HG03095 (cell line): ENCODE results near the gene FKBP14.
A peak's percentile ranks its signal among the peaks of the same experiment; 100 is the strongest.

ENCODE experiments used
- ATAC-seq: cut with Tn5 transposase; IDR thresholded peaks from one replicate; pipeline ENCODE4 v1.9.1; 2021; ENCODE audit warnings: moderate library complexity; ENCODE audit not compliant: unreplicated experiment

FKBP14 gene

DNA sequence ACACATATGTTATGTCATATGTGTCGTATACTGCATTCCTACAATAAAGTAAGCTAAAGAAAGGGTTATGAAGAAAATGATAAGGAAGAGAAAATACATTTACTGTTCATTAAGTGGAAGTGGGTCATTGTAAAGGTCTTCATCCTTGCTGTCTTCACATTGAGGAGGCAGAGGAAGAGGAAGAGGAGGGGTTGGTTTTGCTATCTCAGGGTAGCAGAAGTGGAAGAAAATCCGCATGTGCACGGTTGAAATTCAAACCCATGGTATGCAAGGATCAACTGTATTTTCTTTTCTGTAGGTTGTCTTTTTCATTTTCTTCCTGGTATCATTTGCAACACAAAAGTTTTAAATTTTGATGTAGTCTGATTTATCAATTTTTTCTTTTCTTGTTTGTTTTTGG lies 8.0 kb upstream of the FKBP14 start:
- no peak for ATAC-seq

DNA sequence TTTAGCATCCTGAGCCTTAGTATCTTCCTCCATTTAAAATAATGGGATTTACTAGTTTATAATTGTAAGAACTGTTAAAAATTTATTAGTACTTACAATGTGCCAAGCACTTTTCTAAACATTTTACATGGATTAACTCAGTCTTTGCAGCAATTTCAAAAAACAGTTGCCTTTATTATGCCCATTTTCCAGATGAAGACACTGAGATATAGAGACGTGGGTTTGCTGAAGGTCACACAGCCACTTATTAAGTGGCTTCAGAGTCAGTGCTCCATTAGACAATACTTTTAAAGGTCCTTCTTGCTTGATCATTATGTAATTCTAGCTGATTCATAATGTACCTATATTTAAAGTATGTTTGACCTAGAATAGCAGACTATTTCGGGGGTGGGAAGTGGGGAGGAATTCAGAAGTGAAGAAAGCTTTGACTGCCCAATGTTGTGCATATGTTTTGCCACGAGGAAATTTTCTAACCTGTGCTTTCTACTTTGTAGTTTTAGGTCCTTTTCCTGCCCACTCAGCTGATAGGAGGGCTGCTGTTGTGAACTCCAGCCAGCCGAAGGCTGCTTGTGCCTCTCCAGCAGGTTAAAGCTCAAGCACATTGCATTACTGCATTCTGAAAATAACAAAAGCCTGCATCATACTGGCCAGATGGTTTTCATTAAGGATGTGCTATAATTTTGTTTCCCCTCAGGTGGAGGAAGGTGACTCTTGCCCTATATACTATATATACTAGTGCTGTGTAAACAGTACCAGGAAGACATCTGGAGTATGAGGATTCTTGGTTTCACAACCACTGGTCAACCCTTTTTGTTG lies 6.0 kb upstream of the FKBP14 start:
- ATAC-seq, result no peak

DNA sequence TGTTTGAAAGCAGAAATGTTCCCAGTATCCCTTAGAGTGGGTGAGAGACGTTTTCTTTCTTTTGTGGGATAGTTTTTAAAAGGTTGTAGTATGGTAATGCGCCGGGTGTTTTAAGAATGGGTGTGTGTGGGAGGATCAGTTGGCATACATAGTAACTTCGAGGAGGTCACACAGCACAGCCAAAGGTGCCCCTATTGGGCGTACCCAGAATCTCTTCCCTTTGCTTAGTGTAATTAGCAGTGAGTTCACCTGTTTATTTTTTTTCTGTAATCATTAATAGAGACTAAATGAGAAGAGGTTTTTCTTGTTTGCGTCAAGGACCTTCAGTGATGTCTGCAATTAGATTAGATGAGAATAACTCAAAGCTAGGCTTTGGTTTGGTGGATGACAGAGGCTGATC lies 3.2 kb upstream of the FKBP14 start:
- ATAC-seq, result no peak

GRCh38 chr7:30028749-30029635 lies 2.5 kb upstream of the FKBP14 start:
- ATAC-seq, result peak; percentile 19

DNA sequence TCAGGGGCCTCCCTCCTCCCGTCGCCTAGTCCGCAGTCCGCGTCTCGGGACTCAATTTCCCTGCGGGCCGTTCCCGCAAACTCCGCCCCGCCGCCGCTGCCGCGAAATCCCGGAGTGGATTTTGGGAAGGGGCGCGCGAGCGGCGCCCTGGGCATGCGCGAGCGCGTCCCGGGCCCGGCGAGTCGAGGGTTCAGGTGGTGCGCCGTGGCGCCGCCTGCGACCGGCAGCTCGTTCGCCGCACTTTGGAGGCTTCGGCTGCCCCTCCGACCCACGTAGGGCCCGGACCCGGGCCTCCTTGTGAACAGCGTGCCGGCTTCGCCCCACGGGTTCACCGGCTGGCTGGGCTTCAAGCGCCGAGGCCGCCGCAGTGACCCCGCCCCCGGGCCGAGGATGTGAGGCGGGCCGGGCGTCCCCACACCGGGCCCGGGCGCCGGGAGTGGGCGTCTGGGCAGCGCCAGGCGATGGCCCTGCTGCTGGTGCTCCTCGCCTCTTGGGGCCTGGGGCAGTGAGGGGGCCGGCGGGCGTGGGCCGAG lies 1.8 kb upstream of the FKBP14 start, which contains the start of gene PLEKHA8:
Gene PLEKHA8 (plus strand): TSS at position 197 of the 533 bp plus-strand sequence. CDS start 351 bp downstream, outside the sequence.
- ATAC-seq, result peak; percentile 46

DNA sequence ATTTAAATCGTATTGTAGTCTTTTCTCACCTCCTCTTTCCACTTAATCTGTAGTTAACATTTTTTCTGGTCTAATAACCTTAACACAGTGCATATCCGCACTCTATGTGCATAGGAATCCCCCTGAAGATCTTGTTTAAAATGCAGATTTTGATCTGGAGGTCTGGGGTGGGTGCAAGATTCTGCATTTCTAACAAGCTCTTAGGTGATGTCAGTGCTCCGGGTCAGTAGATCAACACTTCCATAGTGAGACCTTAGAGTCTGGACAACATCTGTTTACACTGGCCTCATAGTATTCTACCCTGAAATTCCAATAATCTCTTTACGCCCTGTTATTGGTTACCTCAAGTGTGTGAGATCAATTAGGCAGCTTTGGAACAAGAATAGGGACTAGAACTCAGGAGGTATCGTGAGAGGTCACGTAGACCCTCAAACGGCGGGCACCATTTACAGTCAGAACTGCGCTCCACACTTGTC lies 1.3 kb upstream of the FKBP14 start:
- no peak for ATAC-seq

DNA sequence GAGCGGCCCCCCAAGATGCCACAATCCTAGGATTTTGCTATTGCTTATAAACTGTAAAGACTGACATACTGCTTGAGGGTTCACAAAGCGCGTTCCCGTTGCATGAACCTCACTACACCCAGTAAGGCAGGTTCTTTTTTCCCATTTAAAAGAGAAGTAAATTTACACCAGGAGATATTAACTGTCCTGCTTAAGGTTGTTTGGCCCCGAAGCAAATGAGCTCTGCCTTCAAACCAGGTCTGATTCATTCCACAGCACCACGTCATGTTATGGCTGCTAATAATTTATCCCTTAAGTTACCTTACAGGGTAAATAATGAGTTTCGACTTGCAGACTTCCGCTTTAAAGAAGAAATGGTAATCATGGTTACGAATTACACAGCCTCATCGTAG lies 559 bp upstream of the FKBP14 start:
- ATAC-seq, result peak; percentile 14

DNA sequence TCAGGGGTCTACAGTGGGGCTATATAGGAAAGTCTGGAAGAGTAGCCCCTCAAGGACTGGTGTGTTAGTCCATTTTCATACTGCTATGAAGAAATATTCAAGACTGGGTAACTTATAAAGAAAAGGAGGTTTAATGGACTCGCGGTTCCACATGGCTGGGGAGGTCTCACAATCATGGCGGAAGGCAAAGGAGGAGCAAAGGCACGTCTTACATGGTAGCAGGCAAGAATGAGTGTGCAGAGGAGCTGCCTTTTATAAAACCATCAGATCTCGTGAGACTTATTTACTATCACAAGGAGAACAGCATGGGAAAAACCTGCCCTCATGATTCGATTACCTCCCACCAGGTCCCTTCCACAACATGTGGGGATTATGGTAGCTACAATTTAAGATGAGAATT lies 3.0 kb downstream of the FKBP14 start:
- no peak for ATAC-seq

DNA sequence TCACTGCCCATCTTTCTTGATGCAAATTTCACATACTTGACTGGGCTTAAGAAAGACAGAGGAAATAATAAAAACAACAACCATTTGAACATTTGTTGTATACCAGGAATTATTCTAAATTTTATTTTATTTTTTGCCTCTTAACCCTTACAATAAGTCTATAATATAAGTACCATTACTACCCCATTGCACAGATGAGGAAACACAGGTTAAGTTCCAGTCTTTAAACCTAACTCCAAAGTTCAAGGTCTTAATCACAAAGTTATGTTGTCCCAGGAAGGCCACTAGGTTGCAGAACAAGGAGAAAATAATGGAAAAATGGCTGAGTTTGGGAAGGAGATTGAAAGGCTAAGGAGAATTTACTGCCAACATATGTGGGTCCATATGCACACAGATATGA lies 3.5 kb downstream of the FKBP14 start:
- ATAC-seq, result no peak

DNA sequence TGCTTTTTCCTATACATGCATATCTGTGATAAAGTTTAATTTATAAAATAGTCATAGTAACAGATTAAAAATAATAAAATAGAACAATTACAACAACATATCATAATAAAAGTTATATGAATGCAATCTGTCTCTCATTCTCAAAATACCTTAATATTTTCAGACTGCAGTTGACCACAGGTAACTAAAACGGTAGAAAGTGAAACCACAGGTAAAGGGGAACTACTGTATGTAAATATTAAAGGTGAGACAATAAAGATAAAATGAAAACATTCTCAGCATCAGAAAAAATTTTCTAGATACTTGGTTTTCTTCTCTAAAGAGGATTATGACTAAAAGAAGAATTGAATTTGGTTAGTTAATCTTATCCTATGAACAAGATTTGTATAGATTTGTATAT lies 6.0 kb downstream of the FKBP14 start:
- ATAC-seq, result no peak

GRCh38 chr7:30019960-30020359 lies 6.5 kb downstream of the FKBP14 start:
- no peak for ATAC-seq

DNA sequence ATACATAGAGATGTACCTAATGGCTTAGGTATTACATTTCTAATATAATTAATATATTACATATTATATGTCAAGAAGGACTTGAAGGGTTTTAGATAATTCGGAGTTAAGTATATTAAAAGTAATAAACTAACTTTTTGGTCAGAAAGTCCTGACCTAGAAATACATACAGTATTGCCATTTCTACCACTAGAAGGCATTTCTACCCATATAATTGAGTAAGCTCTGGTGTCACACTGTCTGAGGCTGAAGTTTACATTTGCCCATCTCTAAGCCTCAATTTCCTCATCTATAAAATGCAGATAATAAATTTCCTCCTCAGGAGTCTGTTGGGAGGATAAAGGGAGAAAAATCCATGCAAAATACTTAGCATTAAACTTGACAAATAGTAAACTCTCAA lies 7.1 kb downstream of the FKBP14 start:
- no peak for ATAC-seq

- ATAC-seq, result no peak
Measured at GRCh38 chr7:30018451-30018850, 8.1 kb downstream of the FKBP14 start.

DNA sequence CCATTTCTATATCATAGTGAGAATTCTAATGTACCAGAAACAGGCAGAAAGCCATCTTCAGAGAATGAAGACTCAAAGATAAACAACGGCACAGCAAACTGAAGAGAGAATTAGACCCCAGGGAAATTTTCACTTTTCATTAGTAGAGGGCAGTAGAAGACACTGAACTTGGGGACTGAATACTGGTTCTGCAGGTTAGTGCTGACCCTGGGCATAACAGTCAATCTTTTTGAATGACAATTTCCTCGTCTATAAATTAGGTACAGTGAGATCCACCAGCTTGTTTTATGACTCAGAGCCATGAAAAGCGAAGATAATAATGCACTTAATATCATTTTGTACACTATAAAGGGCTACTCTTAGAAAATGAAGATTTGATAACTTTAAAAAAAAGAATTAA lies 13.7 kb downstream of the FKBP14 start:
- no peak for ATAC-seq

- ATAC-seq, result no peak
Measured at GRCh38 chr7:30010021-30010420, 16.5 kb downstream of the FKBP14 start.

- no peak for ATAC-seq
Measured at GRCh38 chr7:30005464-30005863, 21.0 kb downstream of the FKBP14 start.

DNA sequence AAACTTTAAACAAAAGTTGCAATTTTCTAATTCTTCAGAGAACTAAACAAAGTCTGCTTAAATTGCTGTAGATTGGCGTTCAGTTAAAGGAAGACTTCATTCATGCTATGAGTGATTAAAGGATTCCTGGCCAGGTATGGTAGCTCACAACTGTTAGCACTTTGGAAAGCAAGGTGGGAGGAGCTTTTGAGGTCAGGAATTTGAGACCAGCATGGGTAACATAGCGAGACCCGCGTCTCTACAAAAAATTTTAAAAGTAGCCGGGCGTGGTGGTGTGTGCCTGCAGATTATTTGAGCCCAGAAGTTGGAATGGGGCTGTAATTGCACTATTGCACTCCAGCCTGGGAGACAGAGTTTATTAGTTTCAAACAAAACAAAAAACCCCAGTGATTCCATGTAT lies 23.4 kb downstream of the FKBP14 start:
- no peak for ATAC-seq

DNA sequence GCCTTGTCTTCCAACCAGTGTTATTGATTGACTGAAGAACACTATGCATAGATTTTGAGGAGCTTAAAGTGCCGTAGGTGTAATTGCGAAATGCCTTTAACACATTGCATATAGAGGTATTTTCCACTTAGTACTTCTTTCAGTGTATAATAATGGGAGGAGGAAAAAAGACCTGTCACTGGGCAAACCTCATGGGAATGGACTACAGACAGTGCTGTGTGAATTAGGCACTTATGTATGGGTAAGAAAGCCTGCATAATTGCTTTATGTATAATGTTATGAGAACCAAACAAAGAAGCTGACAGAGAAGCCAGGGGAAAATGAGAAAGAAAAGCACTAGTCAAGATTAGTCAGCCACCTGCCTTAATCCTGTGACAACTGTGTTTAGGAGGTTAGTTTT lies 24.5 kb downstream of the FKBP14 start:
- ATAC-seq, result no peak

GRCh38 chr7:29998489-29998888 lies 28.0 kb downstream of the FKBP14 start:
- ATAC-seq, result no peak

- ATAC-seq, result no peak
Measured at GRCh38 chr7:29996321-29996720, 30.2 kb downstream of the FKBP14 start.

DNA sequence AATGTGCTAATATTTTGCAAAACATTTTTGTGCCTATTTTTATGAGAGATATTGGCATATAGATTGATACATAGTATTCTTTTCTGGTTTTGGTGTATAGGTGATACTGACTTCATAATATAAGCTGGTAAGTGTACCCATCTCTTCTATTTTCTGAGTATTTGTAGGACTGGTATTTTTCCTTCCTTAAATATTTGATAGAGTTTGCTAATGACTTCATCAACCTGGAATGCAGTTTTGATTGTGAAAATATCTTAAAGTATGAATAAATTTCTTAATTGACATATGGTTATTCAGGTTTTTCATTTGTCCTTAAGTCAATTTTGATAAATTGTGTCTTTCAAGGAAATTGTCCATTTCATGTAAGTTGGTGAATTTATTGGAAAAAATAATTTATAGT lies 30.9 kb downstream of the FKBP14 start:
- ATAC-seq, result no peak

GRCh38 chr7:29993140-29993539 lies 33.4 kb downstream of the FKBP14 start:
- no peak for ATAC-seq
